ENCODE data around the gene TBX10.

GRCh38 chr11:67584881-67585873 is 54.4 kb downstream of the TBX10 start:
- TF ChIP-seq GATA2 (IDR thresholded peaks at IDR 0.05; ENCODE audit: low read depth, low read length) (no peak), GATA3 (IDR thresholded peaks at IDR 0.05; ENCODE audit: low read depth, low read length) (no peak)
